GM12801 (cell line): Measurements from ENCODE around the gene MXD3.

Experiments
- CTCF ChIP-seq: IDR thresholded peaks from one replicate; pipeline ENCODE4 v1.5.1; 2011; ENCODE audit warnings: control low read depth; ENCODE audit not compliant: insufficient read length; ENCODE audit errors: extremely low read depth

Gene MXD3

GRCh38 chr5:177355868-177356168 lies 44.1 kb upstream of the MXD3 start:
- no peak for TF ChIP-seq CTCF

- TF ChIP-seq CTCF = no peak
Measured at GRCh38 chr5:177355162-177355867, 43.6 kb upstream of the MXD3 start.

GRCh38 chr5:177354711-177355110 lies 43.0 kb upstream of the MXD3 start:
- TF ChIP-seq CTCF = no peak

GRCh38 chr5:177354256-177354655 lies 42.6 kb upstream of the MXD3 start:
- TF ChIP-seq CTCF = no peak

DNA sequence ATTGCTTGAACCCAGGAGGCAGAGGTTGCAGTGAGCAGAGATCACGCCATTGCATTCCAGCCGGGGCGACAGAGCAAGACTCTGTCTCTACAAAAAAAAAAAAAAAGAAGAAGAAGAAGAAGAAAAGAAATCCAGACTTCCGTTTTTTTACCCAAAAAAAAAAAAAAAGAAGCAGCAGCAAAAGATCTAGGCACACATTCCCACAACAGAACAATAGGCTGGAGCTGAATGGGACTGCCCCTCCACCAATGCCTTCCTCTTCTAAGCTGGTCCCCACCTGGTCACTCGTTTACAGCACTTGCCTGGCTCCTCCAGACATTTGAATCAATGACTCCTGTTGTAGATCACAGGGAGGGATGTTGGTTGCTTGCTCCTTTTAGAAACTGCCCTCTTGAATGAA lies 41.4 kb upstream of the MXD3 start:
- no peak for TF ChIP-seq CTCF

DNA sequence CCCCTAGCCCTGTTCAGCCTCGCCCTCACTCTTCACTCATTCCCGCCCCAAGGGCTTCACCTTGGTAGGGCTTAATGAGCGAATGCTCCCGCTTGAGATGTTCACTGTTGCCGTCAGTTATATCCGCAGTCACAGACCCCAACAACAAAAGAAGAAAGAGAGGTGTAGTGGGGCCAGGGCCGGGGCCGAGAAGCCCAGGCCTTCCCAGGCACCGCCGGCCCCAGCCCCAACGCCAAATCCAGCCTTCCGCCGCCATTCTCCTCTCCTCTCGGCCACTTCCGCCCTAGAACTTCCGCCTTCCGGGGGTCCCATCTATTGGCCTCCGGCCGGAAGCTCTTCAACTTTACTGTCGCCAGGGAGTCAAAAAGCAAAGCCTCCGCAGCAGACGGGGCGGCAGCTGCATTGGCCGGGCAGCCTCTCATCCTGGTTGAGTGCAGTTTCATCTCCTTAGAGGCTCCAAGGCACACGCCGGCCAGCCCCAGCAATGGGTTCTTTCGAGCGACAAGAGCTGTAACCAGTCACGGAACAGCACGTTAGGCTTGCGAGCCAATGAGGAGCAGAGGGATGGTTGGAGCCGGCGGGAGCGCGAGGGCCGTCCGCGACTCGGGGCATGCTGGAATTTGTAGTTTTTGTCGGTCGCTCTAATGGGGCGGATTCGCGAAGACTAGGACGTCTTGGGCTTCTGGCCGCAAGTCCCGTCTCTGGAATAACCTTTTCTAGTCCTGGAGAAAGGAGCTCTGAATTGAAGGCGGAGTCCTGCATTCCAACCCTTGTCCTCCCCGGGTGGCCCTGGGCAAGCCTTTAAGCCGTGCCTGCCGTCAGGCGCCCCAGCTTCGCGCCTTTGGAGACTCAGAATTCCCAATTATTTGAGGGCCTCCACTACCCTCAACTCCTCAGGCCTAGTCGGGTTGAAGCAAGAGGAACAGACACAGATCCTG lies 40.0 kb upstream of the MXD3 start, which contains the start of gene LMAN2:
Gene LMAN2 (minus strand): TSS at position 277 of the 938 bp plus-strand sequence. CDS start 21 bp downstream, at position 256.
- TF ChIP-seq CTCF = no peak

- TF ChIP-seq CTCF = no peak
Measured at GRCh38 chr5:177350776-177351391, 39.2 kb upstream of the MXD3 start.
